ENCODE results near the gene ARRB1. TPM values are rescaled to one million over a fixed set of nuclear protein-coding genes. Genes with fewer than 3 reads are reported as not detected.

Gene ARRB1
- total and polyA plus RNA-seq, 2 of the 13 experiments (the other 11 are each of a cell fraction or from before 2014, with no cell fraction given) = 22.5 to 35.7 TPM

DNA sequence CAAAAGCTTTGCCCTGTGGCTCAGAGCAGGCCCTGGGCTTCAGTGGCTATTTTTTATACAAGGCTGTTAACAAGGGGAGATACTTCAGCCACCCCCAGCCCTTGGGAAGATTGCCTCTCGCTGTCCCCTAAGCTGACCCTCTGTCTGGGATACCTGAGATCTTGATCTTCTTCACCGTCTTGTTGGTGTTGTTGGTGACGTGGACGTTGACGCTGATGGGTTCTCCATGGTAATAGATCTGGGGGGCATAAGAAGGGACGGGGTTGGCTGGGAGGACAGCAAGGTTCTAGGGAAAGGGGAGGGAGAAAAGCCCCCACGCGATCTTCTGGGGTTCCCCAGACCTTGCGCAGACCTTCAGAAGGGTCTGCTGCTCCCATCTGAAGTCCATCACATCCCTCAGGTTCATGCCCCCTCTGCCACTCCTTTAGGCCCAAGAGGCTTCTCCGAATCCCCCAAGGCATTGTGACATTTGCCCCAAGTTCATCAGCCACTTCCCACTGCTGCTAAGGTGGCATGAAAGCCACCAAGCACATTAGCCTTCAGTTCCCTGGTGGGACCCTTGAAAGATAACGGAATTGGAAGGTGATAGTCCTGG is 74.2 kb downstream of the ARRB1 start:
- ATAC-seq = no peak
- FAIRE-seq = no peak
- no peak overlapping the region for H3K4me3 ChIP-seq (replicated peaks in 1 of 3; ENCODE audit: insufficient read depth in 1 of 3, low read depth in 2 of 3, low read length in 3 of 3)
- no peaks in the 10 kb centered on the region for H3K27me3 ChIP-seq (ENCODE audit: control insufficient read depth in 1 of 2, insufficient read depth in 2 of 2, low read length in 2 of 2)
- no peak for DNase-seq (ENCODE audit: low spot score)
- H3K36me3 ChIP-seq (replicated peaks in 1 of 2; ENCODE audit: control insufficient read depth in 1 of 2, insufficient read depth in 2 of 2, low read length in 2 of 2) = peaks cover 35 to 67% of the 10 kb centered on the region in 2 experiments
- H3K9ac ChIP-seq (ENCODE audit: insufficient read depth, low read depth, low read length) = no peak overlapping the region
- H3K27ac ChIP-seq (ENCODE audit: extremely low read length, insufficient read depth, low read length) = no peak overlapping the region
- no peak overlapping the region for H2AFZ ChIP-seq (ENCODE audit: low read length)
- ChIA-PET CTCF (ENCODE audit: low intra/inter-chr PET ratio, low total read pairs) (no interaction called here), POLR2A (no interaction called here)
- no TSS peak for BruUV-seq (replicated peaks)
- WGBS (ENCODE audit: low lambda C conversion rate) = 97% methylated on average over 11 of the region's 11 CpGs
- H4K20me1 ChIP-seq (ENCODE audit: insufficient read depth, low read length) = peaks cover 8% of the 10 kb centered on the region; the same call in 1 of the 2 replicates
- H3K79me2 ChIP-seq (ENCODE audit: insufficient read depth, low read length) = no peaks in the 10 kb centered on the region
- peaks cover 15% of the 10 kb centered on the region for H3K4me1 ChIP-seq (ENCODE audit: insufficient read depth, low read length)
- H3K9me3 ChIP-seq (ENCODE audit: low read length) = no peaks in the 10 kb centered on the region
- intact Hi-C loops (cut with micrococcal nuclease; ENCODE audit: unreplicated experiment) (no loop called here), in situ Hi-C loops (cut with HindIII; ENCODE audit: extremely low pct_ligation_motif_present, low pct_unique_long_range_greater_than_20kb) (no loop called here)
- H3K4me2 ChIP-seq (ENCODE audit: low read depth, low read length) = no peak overlapping the region
- TF ChIP-seq, protein P1, sequence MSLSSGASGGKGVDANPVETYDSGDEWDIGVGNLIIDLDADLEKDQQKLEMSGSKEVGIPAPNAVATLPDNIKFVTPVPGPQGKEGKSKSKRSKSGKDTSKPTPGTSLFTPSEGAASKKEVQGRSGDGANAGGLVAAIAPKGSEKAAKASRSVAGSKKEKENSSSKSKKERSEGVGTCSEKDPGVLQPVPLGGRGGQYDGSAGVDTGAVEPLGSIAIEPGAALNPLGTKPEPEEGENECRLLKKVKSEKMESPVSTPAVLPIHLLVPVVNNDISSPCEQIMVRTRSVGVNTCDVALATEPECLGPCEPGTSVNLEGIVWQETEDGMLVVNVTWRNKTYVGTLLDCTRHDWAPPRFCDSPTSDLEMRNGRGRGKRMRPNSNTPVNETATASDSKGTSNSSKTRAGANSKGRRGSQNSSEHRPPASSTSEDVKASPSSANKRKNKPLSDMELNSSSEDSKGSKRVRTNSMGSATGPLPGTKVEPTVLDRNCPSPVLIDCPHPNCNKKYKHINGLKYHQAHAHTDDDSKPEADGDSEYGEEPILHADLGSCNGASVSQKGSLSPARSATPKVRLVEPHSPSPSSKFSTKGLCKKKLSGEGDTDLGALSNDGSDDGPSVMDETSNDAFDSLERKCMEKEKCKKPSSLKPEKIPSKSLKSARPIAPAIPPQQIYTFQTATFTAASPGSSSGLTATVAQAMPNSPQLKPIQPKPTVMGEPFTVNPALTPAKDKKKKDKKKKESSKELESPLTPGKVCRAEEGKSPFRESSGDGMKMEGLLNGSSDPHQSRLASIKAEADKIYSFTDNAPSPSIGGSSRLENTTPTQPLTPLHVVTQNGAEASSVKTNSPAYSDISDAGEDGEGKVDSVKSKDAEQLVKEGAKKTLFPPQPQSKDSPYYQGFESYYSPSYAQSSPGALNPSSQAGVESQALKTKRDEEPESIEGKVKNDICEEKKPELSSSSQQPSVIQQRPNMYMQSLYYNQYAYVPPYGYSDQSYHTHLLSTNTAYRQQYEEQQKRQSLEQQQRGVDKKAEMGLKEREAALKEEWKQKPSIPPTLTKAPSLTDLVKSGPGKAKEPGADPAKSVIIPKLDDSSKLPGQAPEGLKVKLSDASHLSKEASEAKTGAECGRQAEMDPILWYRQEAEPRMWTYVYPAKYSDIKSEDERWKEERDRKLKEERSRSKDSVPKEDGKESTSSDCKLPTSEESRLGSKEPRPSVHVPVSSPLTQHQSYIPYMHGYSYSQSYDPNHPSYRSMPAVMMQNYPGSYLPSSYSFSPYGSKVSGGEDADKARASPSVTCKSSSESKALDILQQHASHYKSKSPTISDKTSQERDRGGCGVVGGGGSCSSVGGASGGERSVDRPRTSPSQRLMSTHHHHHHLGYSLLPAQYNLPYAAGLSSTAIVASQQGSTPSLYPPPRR (CRISPR knock-in tag; IDR thresholded peaks at IDR 0.05; ENCODE audit: borderline replicate concordance) = no peak
- TF ChIP-seq, protein P2, sequence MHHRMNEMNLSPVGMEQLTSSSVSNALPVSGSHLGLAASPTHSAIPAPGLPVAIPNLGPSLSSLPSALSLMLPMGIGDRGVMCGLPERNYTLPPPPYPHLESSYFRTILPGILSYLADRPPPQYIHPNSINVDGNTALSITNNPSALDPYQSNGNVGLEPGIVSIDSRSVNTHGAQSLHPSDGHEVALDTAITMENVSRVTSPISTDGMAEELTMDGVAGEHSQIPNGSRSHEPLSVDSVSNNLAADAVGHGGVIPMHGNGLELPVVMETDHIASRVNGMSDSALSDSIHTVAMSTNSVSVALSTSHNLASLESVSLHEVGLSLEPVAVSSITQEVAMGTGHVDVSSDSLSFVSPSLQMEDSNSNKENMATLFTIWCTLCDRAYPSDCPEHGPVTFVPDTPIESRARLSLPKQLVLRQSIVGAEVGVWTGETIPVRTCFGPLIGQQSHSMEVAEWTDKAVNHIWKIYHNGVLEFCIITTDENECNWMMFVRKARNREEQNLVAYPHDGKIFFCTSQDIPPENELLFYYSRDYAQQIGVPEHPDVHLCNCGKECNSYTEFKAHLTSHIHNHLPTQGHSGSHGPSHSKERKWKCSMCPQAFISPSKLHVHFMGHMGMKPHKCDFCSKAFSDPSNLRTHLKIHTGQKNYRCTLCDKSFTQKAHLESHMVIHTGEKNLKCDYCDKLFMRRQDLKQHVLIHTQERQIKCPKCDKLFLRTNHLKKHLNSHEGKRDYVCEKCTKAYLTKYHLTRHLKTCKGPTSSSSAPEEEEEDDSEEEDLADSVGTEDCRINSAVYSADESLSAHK (CRISPR knock-in tag; IDR thresholded peaks at IDR 0.05; ENCODE audit: borderline replicate concordance) = no peak
- no peak for TF ChIP-seq ZNF430 (CRISPR knock-in tag; IDR thresholded peaks at IDR 0.05)
- TF ChIP-seq ATRX (CRISPR knock-in tag; IDR thresholded peaks at IDR 0.05; ENCODE audit: borderline replicate concordance) = no peak
- no peak for TF ChIP-seq ELF3 (CRISPR knock-in tag; IDR thresholded peaks at IDR 0.05)
- TF ChIP-seq EED (CRISPR knock-in tag; IDR thresholded peaks at IDR 0.05) = no peak
- TF ChIP-seq, protein P3, sequence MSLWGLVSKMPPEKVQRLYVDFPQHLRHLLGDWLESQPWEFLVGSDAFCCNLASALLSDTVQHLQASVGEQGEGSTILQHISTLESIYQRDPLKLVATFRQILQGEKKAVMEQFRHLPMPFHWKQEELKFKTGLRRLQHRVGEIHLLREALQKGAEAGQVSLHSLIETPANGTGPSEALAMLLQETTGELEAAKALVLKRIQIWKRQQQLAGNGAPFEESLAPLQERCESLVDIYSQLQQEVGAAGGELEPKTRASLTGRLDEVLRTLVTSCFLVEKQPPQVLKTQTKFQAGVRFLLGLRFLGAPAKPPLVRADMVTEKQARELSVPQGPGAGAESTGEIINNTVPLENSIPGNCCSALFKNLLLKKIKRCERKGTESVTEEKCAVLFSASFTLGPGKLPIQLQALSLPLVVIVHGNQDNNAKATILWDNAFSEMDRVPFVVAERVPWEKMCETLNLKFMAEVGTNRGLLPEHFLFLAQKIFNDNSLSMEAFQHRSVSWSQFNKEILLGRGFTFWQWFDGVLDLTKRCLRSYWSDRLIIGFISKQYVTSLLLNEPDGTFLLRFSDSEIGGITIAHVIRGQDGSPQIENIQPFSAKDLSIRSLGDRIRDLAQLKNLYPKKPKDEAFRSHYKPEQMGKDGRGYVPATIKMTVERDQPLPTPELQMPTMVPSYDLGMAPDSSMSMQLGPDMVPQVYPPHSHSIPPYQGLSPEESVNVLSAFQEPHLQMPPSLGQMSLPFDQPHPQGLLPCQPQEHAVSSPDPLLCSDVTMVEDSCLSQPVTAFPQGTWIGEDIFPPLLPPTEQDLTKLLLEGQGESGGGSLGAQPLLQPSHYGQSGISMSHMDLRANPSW (CRISPR knock-in tag; IDR thresholded peaks at IDR 0.05; ENCODE audit: borderline replicate concordance) = no peak
